Neural cell (in vitro differentiated cells): Measurements from ENCODE around the gene BRD9. TPM values are rescaled to one million over a fixed set of nuclear protein-coding genes. Genes with fewer than 3 reads are reported as not detected.
"Not testable (repeated sequence)": the region's sequence is repeated elsewhere in the genome, so short reads cannot be mapped to it uniquely, and the experiment has no call there.

Source experiments
- H2AFZ ChIP-seq: fragments of 200-600, 300-800 bp; sonication (generic), shearing (Covaris generic); 2 replicates; pipeline ENCODE4 v1.6.0; 2014; ENCODE audit warnings: low read depth, mild to moderate bottlenecking, antibody characterized with exemption, low read length, moderate library complexity
- H3F3A ChIP-seq: fragments of 200-600 bp; shearing (Covaris generic); 2 replicates; pipeline ENCODE4 v1.6.1; 2016; ENCODE audit warnings: mild to moderate bottlenecking, moderate library complexity, mixed read lengths, antibody characterized with exemption, low read length; ENCODE audit not compliant: insufficient read depth, poor library complexity, severe bottlenecking
- H3K27ac ChIP-seq: fragments of 200-600, 300-800 bp; sonication (generic), shearing (Covaris generic); 2 replicates; pipeline ENCODE4 v1.5.1; 2014; ENCODE audit warnings: mild to moderate bottlenecking, low read length, moderate library complexity
- H3K27me3 ChIP-seq: fragments of 300-800, 200-600 bp; sonication (generic), shearing (Covaris generic); 2 replicates; pipeline ENCODE4 v1.6.0; 2014; ENCODE audit warnings: mild to moderate bottlenecking, low read depth, low read length, moderate library complexity; ENCODE audit not compliant: insufficient read depth
- H3K36me3 ChIP-seq: fragments of 300-800, 200-600 bp; sonication (generic), shearing (Covaris generic); 2 replicates; pipeline ENCODE4 v1.5.1; 2014; ENCODE audit warnings: mild to moderate bottlenecking, antibody characterized with exemption, low read length, moderate library complexity; ENCODE audit not compliant: insufficient read depth
- H3K4me2 ChIP-seq: fragments of 300-800, 200-600 bp; sonication (generic), shearing (Covaris generic); 2 replicates; pipeline ENCODE4 v1.6.0; 2014; ENCODE audit warnings: mild to moderate bottlenecking, low read length
- H3K4me3 ChIP-seq: fragments of 300-800, 200-600 bp; sonication (generic), shearing (Covaris generic); 2 replicates; pipeline ENCODE4 v1.5.1; 2014; ENCODE audit warnings: mild to moderate bottlenecking, low read length, moderate library complexity
- H3K79me2 ChIP-seq: fragments of 200-600 bp; shearing (Covaris generic); replicated peaks from 2 replicates; pipeline ENCODE4 v1.6.0; 2014; ENCODE audit warnings: mild to moderate bottlenecking, low read length, moderate library complexity; ENCODE audit not compliant: insufficient read depth
- H3K9ac ChIP-seq: fragments of 300-800, 200-600 bp; sonication (generic), shearing (Covaris generic); 2 replicates; pipeline ENCODE4 v1.6.1; 2016; ENCODE audit warnings: mild to moderate bottlenecking, low read length, mixed read lengths
- H3K9me2 ChIP-seq: fragments of 200-600 bp; shearing (Covaris generic); 2 replicates; pipeline ENCODE4 v1.6.1; 2016; ENCODE audit warnings: mild to moderate bottlenecking, low read length, mixed read lengths; ENCODE audit not compliant: insufficient read depth
- H3K9me3 ChIP-seq: fragments of 200-600, 300-800 bp; sonication (generic), shearing (Covaris generic); 2 replicates; pipeline ENCODE4 v1.6.1; 2016; ENCODE audit warnings: mild to moderate bottlenecking, mixed run types, low read length, moderate library complexity, mixed read lengths
- H4K20me1 ChIP-seq: fragments of 200-600 bp; shearing (Covaris generic); 2 replicates; pipeline ENCODE4 v1.6.1; 2016; ENCODE audit warnings: mild to moderate bottlenecking, mixed run types; ENCODE audit not compliant: insufficient read depth
- polyA plus RNA-seq: library from polyadenylated mRNA; depleted of rRNA; stranded (reverse); fragments of >200 nt; gene quantifications from 2 replicates; pipeline ENCODE4 v1.2.3, GENCODE V29; 2014

BRD9 gene
- polyA plus RNA-seq, 1 donor from 2014 or later: 50.4 TPM

- H3K9ac ChIP-seq, H3F3A ChIP-seq, H3K36me3 ChIP-seq, H4K20me1 ChIP-seq, H3K9me2 ChIP-seq, H3K4me2 ChIP-seq, H3K9me3 ChIP-seq, H3K4me3 ChIP-seq, H3K27ac ChIP-seq, H3K27me3 ChIP-seq, H2AFZ ChIP-seq, H3K79me2 ChIP-seq: not testable (repeated sequence)
These were observed 52.3 kb downstream of the BRD9 start for GRCh38 chr5:840118-840973.

GRCh38 chr5:838431-838851, 54.2 kb downstream of the BRD9 start:
- not testable (repeated sequence) for H3K9me3 ChIP-seq, H3K9me2 ChIP-seq, H2AFZ ChIP-seq, H3K27ac ChIP-seq, H3F3A ChIP-seq, H3K36me3 ChIP-seq, H4K20me1 ChIP-seq, H3K4me3 ChIP-seq, H3K79me2 ChIP-seq, H3K4me2 ChIP-seq, H3K9ac ChIP-seq, H3K27me3 ChIP-seq

GRCh38 chr5:837621-838121, 54.9 kb downstream of the BRD9 start:
- not testable (repeated sequence) for H3K27me3 ChIP-seq, H3K79me2 ChIP-seq, H3K36me3 ChIP-seq, H4K20me1 ChIP-seq, H2AFZ ChIP-seq, H3K9me2 ChIP-seq, H3K9me3 ChIP-seq, H3F3A ChIP-seq, H3K4me3 ChIP-seq, H3K9ac ChIP-seq, H3K27ac ChIP-seq, H3K4me2 ChIP-seq

- not testable (repeated sequence) for H3K79me2 ChIP-seq, H3K36me3 ChIP-seq, H4K20me1 ChIP-seq, H3K27ac ChIP-seq, H3K4me3 ChIP-seq, H3K9me2 ChIP-seq, H3F3A ChIP-seq, H3K27me3 ChIP-seq, H2AFZ ChIP-seq, H3K4me2 ChIP-seq, H3K9ac ChIP-seq, H3K9me3 ChIP-seq
These were observed 56.5 kb downstream of the BRD9 start for GRCh38 chr5:835933-836612.

GRCh38 chr5:834013-834412, 58.6 kb downstream of the BRD9 start:
- H3K79me2 ChIP-seq, H3K27me3 ChIP-seq, H3K4me3 ChIP-seq, H3F3A ChIP-seq, H3K36me3 ChIP-seq, H4K20me1 ChIP-seq, H3K9me2 ChIP-seq, H3K9me3 ChIP-seq, H3K27ac ChIP-seq, H3K9ac ChIP-seq, H3K4me2 ChIP-seq, H2AFZ ChIP-seq: not testable (repeated sequence)

GRCh38 chr5:828194-828593, 64.4 kb downstream of the BRD9 start:
- not testable (repeated sequence) for H3K27me3 ChIP-seq, H3K27ac ChIP-seq, H2AFZ ChIP-seq, H4K20me1 ChIP-seq, H3K36me3 ChIP-seq, H3K9ac ChIP-seq, H3K9me3 ChIP-seq, H3K79me2 ChIP-seq, H3K4me2 ChIP-seq, H3F3A ChIP-seq, H3K4me3 ChIP-seq, H3K9me2 ChIP-seq

- H3K4me2 ChIP-seq, H4K20me1 ChIP-seq, H3K36me3 ChIP-seq, H3K9me2 ChIP-seq, H2AFZ ChIP-seq, H3F3A ChIP-seq, H3K79me2 ChIP-seq, H3K9me3 ChIP-seq, H3K27me3 ChIP-seq, H3K27ac ChIP-seq, H3K9ac ChIP-seq, H3K4me3 ChIP-seq: not testable (repeated sequence)
These were observed 67.1 kb downstream of the BRD9 start for GRCh38 chr5:825544-825943.
